Upper lobe of left lung (tissue), 6 donors: ENCODE results near the gene ADARB1. TPM values are rescaled to one million over a fixed set of nuclear protein-coding genes. Genes with fewer than 3 reads are reported as not detected.

Experiments
- ATAC-seq, 2 donors: fragments of 200-7000 bp; cut with Tn5 transposase; one replicate each; pipeline ENCODE4 v1.9.1; 2022; ENCODE audit warnings: mild to moderate bottlenecking in 2 of 2, moderate library complexity in 2 of 2; ENCODE audit not compliant: low FRiP score in 2 of 2
- DNase-seq, 2 donors: peaks; one replicate each; pipeline ENCODE4 v3.0.0-alpha.2; 2019 to 2020
- H3K27ac ChIP-seq, 4 donors: fragments of 200-600 bp; sonication (generic); one replicate each; pipeline ENCODE4 v1.5.1; 2016 to 2019
- H3K27me3 ChIP-seq, 4 donors: fragments of 200-600 bp; sonication (generic); one replicate each; pipeline ENCODE4 v1.5.1; 2017 to 2019
- H3K36me3 ChIP-seq, 4 donors: fragments of 200-600 bp; sonication (generic); one replicate each; pipeline ENCODE4 v1.5.1; 2016 to 2019
- H3K4me1 ChIP-seq, 4 donors: fragments of 200-600 bp; sonication (generic); one replicate each; pipeline ENCODE4 v1.5.1; 2018 to 2019
- H3K4me3 ChIP-seq, 4 donors: fragments of 200-600 bp; sonication (generic); one replicate each; pipeline ENCODE4 v1.5.1; 2017 to 2019; ENCODE audit warnings: mild to moderate bottlenecking in 2 of 4, moderate library complexity in 1 of 4
- H3K9me3 ChIP-seq, 4 donors: fragments of 200-600 bp; sonication (generic); one replicate each; pipeline ENCODE4 v1.5.1; 2018 to 2019
- CTCF ChIP-seq, 6 experiments: fragments of 450-650 bp in 4 of 6; fragments of 200-600 bp in 2 of 6; sonication (generic) in 2 of 6; IDR thresholded peaks; one replicate each; pipeline ENCODE4 v1.5.1; 2016 to 2019; ENCODE audit warnings: antibody characterized with exemption in 6 of 6
- EP300 ChIP-seq, 4 donors: sonication (generic); formaldehyde crosslinking; IDR thresholded peaks; one replicate each; pipeline ENCODE4 v1.5.1; 2017; ENCODE audit warnings: antibody characterized with exemption in 4 of 4, control low read depth in 2 of 4
- POLR2A ChIP-seq, 4 donors: fragments of 450-650 bp; IDR thresholded peaks; one replicate each; pipeline ENCODE4 v1.5.1; 2016 to 2017; ENCODE audit warnings: antibody characterized with exemption in 4 of 4, mild to moderate bottlenecking in 2 of 4
- POLR2AphosphoS5 ChIP-seq, 2 donors: sonication (generic); formaldehyde crosslinking; IDR thresholded peaks; one replicate each; pipeline ENCODE4 v1.5.1; 2017; ENCODE audit warnings: antibody characterized with exemption in 2 of 2
- WGBS, 2 donors: methylation state at CpG; one replicate each; pipeline ENCODE4 v1.1.5; 2017 to 2018; 5-methylcytosine and 5-hydroxymethylcytosine counted together
- total RNA-seq, 6 donors: library from RNA; depleted of rRNA in 4 of 6; stranded (reverse); fragments of >200 nt in 4 of 6; gene quantifications; one replicate each; pipeline versions ENCODE4 v1.1.0 to v1.2.1, GENCODE V29; 2016 to 2021
- donor health status: DM: no; HTN: no; CAD: no; lungs with moderate emphysema.
- donor health status: DM: no; HTN: yes; CAD: no; lungs with severe emphysema.

The ADARB1 gene
- total RNA-seq, 6 donors from 2014 or later = 26.5 to 94.3 (median 42.4) TPM

DNA sequence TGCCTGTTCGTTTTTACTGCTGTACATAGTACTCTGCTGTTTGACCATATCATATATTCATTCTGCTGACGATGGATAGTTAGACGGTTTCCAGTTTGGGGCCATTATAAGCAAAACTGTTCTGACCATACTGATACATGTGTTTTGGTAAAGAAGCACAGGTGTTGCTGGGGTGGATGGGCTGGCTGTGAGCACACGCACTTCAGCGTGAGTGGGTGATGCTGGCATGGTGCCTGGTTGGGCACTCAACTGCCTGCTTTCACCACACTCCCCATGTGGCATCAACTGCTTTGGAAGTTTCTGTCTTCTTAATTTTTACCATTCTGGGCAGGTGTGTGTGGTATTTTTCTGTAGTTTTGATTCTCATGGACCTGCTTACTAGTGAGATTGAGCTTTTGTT lies 37.3 kb downstream of the ADARB1 start:
- H3K36me3 ChIP-seq = no peaks in the 10 kb centered on the region
- WGBS, 2 donors = 70 to 84% methylated on average over 5 of the region's 5 CpGs
- ATAC-seq = no peak

GRCh38 chr21:45112371-45112770 lies 38.0 kb downstream of the ADARB1 start:
- no peak for ATAC-seq
- peaks cover 45 to 66% (median 56%) of the 10 kb centered on the region in 4 donors for H3K4me1 ChIP-seq
- no peaks in the 10 kb centered on the region for H3K27me3 ChIP-seq
- no peaks in the 10 kb centered on the region for H3K9me3 ChIP-seq
- H3K36me3 ChIP-seq = peaks cover 0 to 3% (median 0%) of the 10 kb centered on the region in 4 donors
- WGBS, 2 donors = 68 to 94% methylated on average over 3 of the region's 3 CpGs
- no peak overlapping the region for H3K4me3 ChIP-seq
- no peak overlapping the region for H3K27ac ChIP-seq
- TF ChIP-seq POLR2A (IDR thresholded peaks at IDR 0.05) (no peak), EP300 (IDR thresholded peaks at IDR 0.05) (no peak), POLR2AphosphoS5 (IDR thresholded peaks at IDR 0.05) (no peak), CTCF (IDR thresholded peaks at IDR 0.05) (no peak)
- no peak for DNase-seq

More for the DNA sequence above, 37.3 kb downstream of the ADARB1 start:
- H3K27ac ChIP-seq = no peak overlapping the region
- H3K4me1 ChIP-seq = peaks cover 45 to 61% (median 53%) of the 10 kb centered on the region in 4 donors
- H3K4me3 ChIP-seq = no peak overlapping the region
- DNase-seq = no peak
- H3K27me3 ChIP-seq = no peaks in the 10 kb centered on the region
- no peaks in the 10 kb centered on the region for H3K9me3 ChIP-seq
- no peak for TF ChIP-seq CTCF (IDR thresholded peaks at IDR 0.05)
- TF ChIP-seq POLR2A (IDR thresholded peaks at IDR 0.05) = no peak
- no peak for TF ChIP-seq EP300 (IDR thresholded peaks at IDR 0.05)
- no peak for TF ChIP-seq POLR2AphosphoS5 (IDR thresholded peaks at IDR 0.05)

DNA sequence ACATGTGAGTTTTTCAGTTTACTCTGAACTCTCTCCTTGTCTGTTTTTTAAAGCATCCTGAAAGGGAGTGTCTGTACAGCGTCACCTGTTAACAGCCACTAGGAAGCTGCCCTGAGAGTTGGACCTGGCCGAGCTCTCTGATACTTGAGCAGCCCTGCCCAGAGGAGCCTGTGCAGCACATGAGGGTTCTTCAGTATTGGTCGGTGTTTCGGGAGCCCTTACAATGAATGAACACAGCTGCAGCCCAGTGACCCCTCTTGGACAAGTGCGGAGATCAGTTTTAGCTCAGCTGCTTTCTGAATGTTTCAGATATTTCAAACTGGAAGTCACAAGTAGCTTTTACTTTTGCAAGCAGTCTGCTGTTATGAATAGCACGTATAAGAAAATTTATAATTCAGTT lies 39.2 kb downstream of the ADARB1 start:
- Histone ChIP-seq H3K4me1 (peaks cover 45 to 66% (median 56%) of the 10 kb centered on the region in 4 donors), H3K36me3 (peaks cover 0 to 3% (median 0%) of the 10 kb centered on the region in 4 donors), H3K27me3 (no peaks in the 10 kb centered on the region), H3K27ac (no peak overlapping the region), H3K9me3 (no peaks in the 10 kb centered on the region), H3K4me3 (no peak overlapping the region)
- DNase-seq = no peak
- TF ChIP-seq POLR2AphosphoS5 (IDR thresholded peaks at IDR 0.05) (no peak), EP300 (IDR thresholded peaks at IDR 0.05) (no peak), POLR2A (IDR thresholded peaks at IDR 0.05) (no peak), CTCF (IDR thresholded peaks at IDR 0.05) (no peak)
- ATAC-seq = no peak
- 53 to 57% methylated on average over 6 of the region's 6 CpGs for WGBS, 2 donors

- Histone ChIP-seq H3K9me3 (no peaks in the 10 kb centered on the region), H3K36me3 (peaks cover 0 to 3% (median 1%) of the 10 kb centered on the region in 4 donors), H3K27me3 (no peaks in the 10 kb centered on the region), H3K27ac (no peak overlapping the region), H3K4me1 (peaks cover 42 to 62% (median 53%) of the 10 kb centered on the region in 4 donors), H3K4me3 (no peak overlapping the region)
- no peak for DNase-seq
- no peak for TF ChIP-seq POLR2A (IDR thresholded peaks at IDR 0.05)
- TF ChIP-seq CTCF (IDR thresholded peaks at IDR 0.05) = no peak
- no peak for TF ChIP-seq POLR2AphosphoS5 (IDR thresholded peaks at IDR 0.05)
- TF ChIP-seq EP300 (IDR thresholded peaks at IDR 0.05) = no peak
- 46 to 56% methylated on average over 4 to 5 of the region's 5 CpGs for WGBS, 2 donors
- ATAC-seq = no peak
Observed at GRCh38 chr21:45114072-45114471, 39.7 kb downstream of the ADARB1 start.

DNA sequence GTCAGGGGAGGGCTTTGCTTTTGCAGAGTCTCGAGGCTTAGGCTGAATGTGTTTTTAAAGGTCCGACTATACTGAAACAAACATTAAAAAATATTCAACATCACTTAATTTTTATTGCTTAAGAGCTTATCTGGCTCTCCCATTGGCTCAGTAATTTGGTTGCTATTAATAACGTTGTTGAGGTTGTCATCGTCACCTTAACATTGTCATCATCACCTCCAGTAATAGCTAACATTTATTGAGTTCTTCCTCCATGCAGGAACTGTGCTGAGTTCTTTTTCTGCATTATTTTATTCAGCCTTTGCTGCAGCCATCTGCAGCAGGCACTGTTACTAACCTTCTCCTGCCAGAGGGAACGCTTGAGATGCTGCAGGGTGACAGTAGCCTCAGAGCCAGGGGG lies 40.1 kb downstream of the ADARB1 start:
- 53 to 59% methylated on average over 5 of the region's 5 CpGs for WGBS, 2 donors
- H3K27me3 ChIP-seq = no peaks in the 10 kb centered on the region
- no peaks in the 10 kb centered on the region for H3K9me3 ChIP-seq
- peaks cover 0 to 3% (median 1%) of the 10 kb centered on the region in 4 donors for H3K36me3 ChIP-seq
- no peak overlapping the region for H3K4me3 ChIP-seq
- TF ChIP-seq EP300 (IDR thresholded peaks at IDR 0.05) = no peak
- no peak for TF ChIP-seq POLR2A (IDR thresholded peaks at IDR 0.05)
- TF ChIP-seq POLR2AphosphoS5 (IDR thresholded peaks at IDR 0.05) = no peak
- no peak for TF ChIP-seq CTCF (IDR thresholded peaks at IDR 0.05)
- ATAC-seq (no peak), DNase-seq (no peak)
- peaks cover 38 to 58% (median 49%) of the 10 kb centered on the region in 4 donors for H3K4me1 ChIP-seq
- no peak overlapping the region for H3K27ac ChIP-seq
